ES-I3 (cell line): ENCODE measurements around the gene RALGAPA2.
A peak's percentile ranks its signal among the peaks of the same experiment; 100 is the strongest.

Source experiments
- H3K36me3 ChIP-seq: 2 replicates; pipeline ENCODE4 v1.6.1; 2013; ENCODE audit warnings: mild to moderate bottlenecking, low read length, control low read depth, moderate library complexity; ENCODE audit not compliant: insufficient read depth
- H3K4me1 ChIP-seq: 2 replicates; pipeline ENCODE4 v1.6.1; 2013; ENCODE audit warnings: mild to moderate bottlenecking, control low read depth, low read length; ENCODE audit not compliant: insufficient read depth
- H3K9ac ChIP-seq: 2 replicates; pipeline ENCODE4 v1.6.1; 2013; ENCODE audit warnings: low read depth, mild to moderate bottlenecking, low read length, moderate library complexity
- H3K9me3 ChIP-seq: 2 replicates; pipeline ENCODE4 v1.6.1; 2013; ENCODE audit warnings: mild to moderate bottlenecking, low read length, moderate library complexity; ENCODE audit not compliant: control insufficient read depth, insufficient read depth

Gene RALGAPA2

GRCh38 chr20:20482453-20482852, 230.0 kb downstream of the RALGAPA2 start:
- Histone ChIP-seq H3K9me3 (no peaks in the 10 kb centered on the region), H3K9ac (no peak overlapping the region), H3K4me1 (peaks cover 6% of the 10 kb centered on the region; the same call in 1 of the 2 replicates), H3K36me3 (no peaks in the 10 kb centered on the region; the same call in 1 of the 2 replicates)

- Histone ChIP-seq H3K9me3 (no peaks in the 10 kb centered on the region), H3K9ac (no peak overlapping the region), H3K36me3 (no peaks in the 10 kb centered on the region; the same call in 1 of the 2 replicates), H3K4me1 (peaks cover 10% of the 10 kb centered on the region; the same call in 1 of the 2 replicates)
These were observed 231.8 kb downstream of the RALGAPA2 start for GRCh38 chr20:20480689-20481088.

- Histone ChIP-seq H3K36me3 (no peaks in the 10 kb centered on the region; the same call in 1 of the 2 replicates), H3K4me1 (peaks cover 10% of the 10 kb centered on the region; the same call in 1 of the 2 replicates), H3K9me3 (no peaks in the 10 kb centered on the region), H3K9ac (no peak overlapping the region)
These were observed 232.3 kb downstream of the RALGAPA2 start for GRCh38 chr20:20480126-20480525.

DNA sequence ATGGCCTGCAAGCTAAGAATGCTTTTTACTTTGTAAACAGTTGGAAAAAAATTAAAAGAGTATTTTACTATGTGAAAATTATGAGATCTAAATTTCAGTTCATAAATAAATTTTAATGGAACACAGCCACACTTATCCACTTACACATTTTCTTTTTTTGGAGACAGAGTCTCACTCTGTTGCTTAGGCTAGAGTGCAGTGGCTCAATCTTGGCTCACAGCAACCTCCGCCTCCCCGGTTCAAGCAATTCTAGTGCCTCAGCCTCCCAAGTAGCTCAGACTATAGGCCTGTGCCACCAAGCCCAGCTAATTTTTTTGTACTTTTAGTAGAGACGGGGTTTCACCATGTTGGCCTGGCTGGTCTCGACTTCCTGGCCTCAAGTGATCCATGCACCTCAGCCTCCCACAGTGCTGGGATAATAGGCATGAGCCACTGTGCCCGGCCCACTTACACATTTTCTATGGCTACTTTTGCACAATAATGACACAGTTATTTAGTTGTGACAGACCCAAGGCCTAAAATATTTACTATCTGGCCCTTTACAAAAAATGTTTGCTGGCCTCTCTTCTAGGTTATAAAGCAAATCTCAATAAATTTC, 234.9 kb downstream of the RALGAPA2 start:
- Histone ChIP-seq H3K4me1 (peaks cover 10% of the 10 kb centered on the region; the same call in 1 of the 2 replicates), H3K9ac (no peak overlapping the region), H3K9me3 (no peaks in the 10 kb centered on the region), H3K36me3 (no peaks in the 10 kb centered on the region; the same call in 1 of the 2 replicates)

DNA sequence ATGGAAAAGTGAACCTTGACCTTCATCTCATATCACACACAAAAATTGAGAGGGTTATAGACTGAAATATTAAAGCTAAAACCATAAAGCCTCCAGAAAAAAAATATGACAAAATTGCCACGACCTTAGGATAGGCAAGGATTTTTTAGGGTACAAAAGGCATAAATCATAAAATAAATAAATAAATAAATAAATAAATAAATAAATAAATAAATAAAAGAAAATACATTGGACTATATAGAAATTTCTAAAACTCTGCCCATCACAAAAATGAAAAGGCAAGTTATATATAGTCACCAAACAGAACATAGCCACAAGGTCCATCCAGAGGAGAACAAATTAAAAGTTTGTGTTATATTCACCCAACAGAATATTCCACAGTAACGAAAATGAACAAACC, 235.9 kb downstream of the RALGAPA2 start:
- Histone ChIP-seq H3K9ac (no peak overlapping the region), H3K9me3 (no peaks in the 10 kb centered on the region), H3K4me1 (peaks cover 10% of the 10 kb centered on the region; the same call in 1 of the 2 replicates), H3K36me3 (no peaks in the 10 kb centered on the region; the same call in 1 of the 2 replicates)

DNA sequence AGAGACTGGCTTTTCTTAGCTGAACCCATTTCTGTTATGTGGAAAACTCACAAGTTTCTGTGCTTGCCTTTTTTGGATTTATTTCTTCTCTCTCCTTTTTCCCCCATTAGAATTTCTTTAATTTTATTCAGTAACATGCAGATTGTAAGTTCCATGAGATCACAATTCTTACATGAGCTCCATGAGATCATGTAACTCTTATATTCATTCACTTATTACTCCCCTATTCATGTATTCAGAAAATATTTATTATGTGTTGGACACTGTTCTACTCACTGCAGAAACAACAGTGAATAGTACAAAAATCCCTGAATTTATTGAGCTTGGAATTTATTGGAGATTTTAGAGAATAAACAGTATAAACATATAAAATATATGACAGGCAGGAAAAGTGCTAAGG, 238.8 kb downstream of the RALGAPA2 start:
- Histone ChIP-seq H3K9me3 (no peaks in the 10 kb centered on the region), H3K36me3 (no peaks in the 10 kb centered on the region; the same call in 1 of the 2 replicates), H3K4me1 (peaks cover 10% of the 10 kb centered on the region; the same call in 1 of the 2 replicates), H3K9ac (no peak overlapping the region)

DNA sequence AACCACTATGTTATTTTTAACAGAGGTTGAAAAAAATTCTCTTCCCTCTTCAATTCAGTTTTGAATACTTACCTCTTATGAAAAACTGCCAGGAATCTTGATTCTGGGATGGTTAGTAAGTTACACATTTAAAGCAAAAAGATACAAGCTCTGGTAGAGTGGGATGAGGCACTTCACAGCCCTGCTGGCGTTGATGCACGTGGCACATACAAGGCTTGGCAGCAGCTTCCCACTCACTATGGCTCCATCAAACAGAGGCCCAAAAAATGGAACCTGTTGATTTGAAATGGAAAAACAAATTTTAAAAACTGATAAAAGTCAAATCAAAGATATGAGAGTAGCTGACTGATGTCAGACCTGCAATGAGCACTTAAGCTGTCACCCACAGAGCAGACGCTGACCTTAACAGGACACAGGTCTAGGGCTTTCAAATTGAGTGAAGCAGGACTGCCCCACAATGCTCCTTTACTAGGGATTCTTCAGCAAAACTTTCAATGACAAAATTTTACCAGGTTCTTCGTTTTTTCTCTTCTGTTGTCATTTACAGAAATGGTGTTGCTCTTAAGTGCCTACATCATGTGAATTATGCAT, 239.7 kb downstream of the RALGAPA2 start:
- peaks cover 7% of the 10 kb centered on the region; the same call in 1 of the 2 replicates for H3K4me1 ChIP-seq
- H3K9me3 ChIP-seq = no peaks in the 10 kb centered on the region
- H3K9ac ChIP-seq = no peak overlapping the region
- no peaks in the 10 kb centered on the region; the same call in 1 of the 2 replicates for H3K36me3 ChIP-seq

DNA sequence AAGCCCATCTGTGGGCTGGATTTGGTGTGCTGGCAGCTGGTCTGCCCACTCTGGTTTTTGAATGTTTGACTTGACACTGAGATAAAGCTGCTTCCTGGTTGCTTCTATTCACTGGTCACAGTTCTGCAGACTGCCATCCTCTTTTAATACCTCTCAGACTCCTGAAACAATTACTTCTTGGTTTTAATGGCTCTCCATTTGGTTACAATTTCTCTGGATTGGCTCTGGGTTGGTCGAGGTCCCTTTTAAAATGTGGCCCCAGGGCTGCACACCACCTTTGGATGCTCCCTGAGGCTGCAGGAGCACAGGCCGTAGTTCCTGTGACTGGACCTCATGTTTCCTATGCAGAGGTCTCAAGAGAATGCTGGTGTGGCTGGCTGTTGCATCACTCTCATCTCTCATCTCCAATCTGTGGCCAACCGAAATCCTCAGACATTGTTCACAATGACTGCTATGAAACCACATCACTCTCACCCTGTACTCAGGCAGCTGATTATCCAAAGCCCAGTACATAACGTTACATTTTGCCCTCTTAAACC, 246.0 kb downstream of the RALGAPA2 start:
- H3K4me1 ChIP-seq = peaks cover 31% of the 10 kb centered on the region
- no peaks in the 10 kb centered on the region for H3K9me3 ChIP-seq
- no peaks in the 10 kb centered on the region; the same call in 1 of the 2 replicates for H3K36me3 ChIP-seq
- H3K9ac ChIP-seq = no peak overlapping the region

- Histone ChIP-seq H3K9ac (no peak overlapping the region), H3K9me3 (no peaks in the 10 kb centered on the region), H3K4me1 (peaks cover 33% of the 10 kb centered on the region), H3K36me3 (no peaks in the 10 kb centered on the region; the same call in 1 of the 2 replicates)
These were observed 247.2 kb downstream of the RALGAPA2 start for GRCh38 chr20:20465252-20465651.

GRCh38 chr20:20463933-20464374, 248.5 kb downstream of the RALGAPA2 start:
- peak overlapping the region; percentile 19; the same call in 1 of the 2 replicates for H3K9ac ChIP-seq
- no peaks in the 10 kb centered on the region for H3K9me3 ChIP-seq
- H3K36me3 ChIP-seq = no peaks in the 10 kb centered on the region; the same call in 1 of the 2 replicates
- peaks cover 33% of the 10 kb centered on the region for H3K4me1 ChIP-seq

DNA sequence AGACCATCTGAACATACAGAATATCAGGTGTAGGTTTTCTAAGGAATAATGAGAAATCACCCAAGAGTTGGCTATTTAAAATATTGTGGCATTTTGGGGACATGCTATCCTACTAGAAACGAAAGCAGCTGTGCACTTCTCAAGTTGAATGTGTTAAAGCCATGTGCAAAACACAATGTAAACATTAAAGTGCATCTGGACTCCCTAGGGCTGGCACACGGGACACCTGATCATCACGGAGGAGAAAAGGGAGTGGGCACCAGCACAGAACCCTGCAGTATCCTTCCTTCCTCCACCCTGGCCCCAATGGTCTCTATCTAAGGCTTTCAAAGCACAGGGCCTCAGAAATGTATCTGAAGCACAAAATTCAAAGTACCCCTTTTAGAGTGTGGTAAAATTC, 250.3 kb downstream of the RALGAPA2 start:
- Histone ChIP-seq H3K9me3 (no peaks in the 10 kb centered on the region), H3K9ac (no peak overlapping the region), H3K4me1 (peaks cover 33% of the 10 kb centered on the region), H3K36me3 (no peaks in the 10 kb centered on the region)

- Histone ChIP-seq H3K9me3 (no peaks in the 10 kb centered on the region), H3K4me1 (peaks cover 33% of the 10 kb centered on the region), H3K36me3 (no peaks in the 10 kb centered on the region), H3K9ac (no peak overlapping the region)
These were observed 250.9 kb downstream of the RALGAPA2 start for GRCh38 chr20:20461551-20461950.

GRCh38 chr20:20459726-20460125, 252.7 kb downstream of the RALGAPA2 start:
- no peak overlapping the region for H3K9ac ChIP-seq
- H3K9me3 ChIP-seq = no peaks in the 10 kb centered on the region
- peaks cover 30% of the 10 kb centered on the region for H3K4me1 ChIP-seq
- H3K36me3 ChIP-seq = no peaks in the 10 kb centered on the region

GRCh38 chr20:20457392-20458126, 254.9 kb downstream of the RALGAPA2 start:
- Histone ChIP-seq H3K4me1 (peaks cover 20% of the 10 kb centered on the region), H3K36me3 (no peaks in the 10 kb centered on the region), H3K9me3 (no peaks in the 10 kb centered on the region), H3K9ac (no peak overlapping the region)
